HG03439 (cell line): Measurements from ENCODE around the gene PRRG3.

Experiments
- ATAC-seq: cut with Tn5 transposase; IDR thresholded peaks from one replicate; pipeline ENCODE4 v1.9.1; 2021; ENCODE audit warnings: mild to moderate bottlenecking, moderate library complexity; ENCODE audit not compliant: unreplicated experiment

Gene PRRG3

DNA sequence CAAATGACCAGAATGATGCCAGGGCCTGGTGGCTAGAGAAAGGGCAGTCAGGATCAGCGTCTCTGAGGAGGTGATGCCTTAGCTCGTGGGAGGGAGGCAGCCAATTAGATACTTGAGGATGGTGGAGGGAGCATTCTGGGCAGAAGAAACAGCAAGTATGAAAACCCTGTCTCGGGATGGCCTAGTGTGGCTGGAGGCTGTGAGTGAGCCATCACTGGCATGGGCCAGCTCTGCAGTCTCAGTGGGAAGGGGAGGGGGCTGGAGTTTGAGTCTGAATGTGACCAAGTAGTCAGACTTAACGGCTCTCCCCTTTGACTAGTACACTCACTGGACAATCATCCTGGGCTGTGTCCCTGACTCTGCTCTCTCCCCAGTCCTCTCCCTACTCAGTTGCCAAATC, 46.3 kb downstream of the PRRG3 start:
- ATAC-seq: no peak

DNA sequence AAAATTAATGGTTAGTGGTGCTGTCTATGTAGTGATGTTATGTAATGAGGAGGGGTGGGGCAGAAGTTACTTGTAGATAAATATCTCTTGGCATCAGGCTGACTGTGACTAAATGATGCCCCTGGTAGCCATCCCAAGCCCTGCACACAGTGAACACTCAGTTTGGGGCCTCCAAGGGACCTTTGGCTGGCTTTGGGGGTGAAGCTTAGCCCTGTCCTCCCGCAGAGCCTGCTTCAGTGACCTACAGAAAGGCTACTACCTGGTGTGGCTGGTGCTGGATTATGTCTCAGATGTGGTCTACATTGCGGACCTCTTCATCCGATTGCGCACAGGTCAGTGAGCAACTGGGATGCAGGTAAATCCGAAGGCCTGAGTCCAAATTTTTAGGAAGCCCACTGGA, 47.1 kb downstream of the PRRG3 start:
- ATAC-seq: no peak

DNA sequence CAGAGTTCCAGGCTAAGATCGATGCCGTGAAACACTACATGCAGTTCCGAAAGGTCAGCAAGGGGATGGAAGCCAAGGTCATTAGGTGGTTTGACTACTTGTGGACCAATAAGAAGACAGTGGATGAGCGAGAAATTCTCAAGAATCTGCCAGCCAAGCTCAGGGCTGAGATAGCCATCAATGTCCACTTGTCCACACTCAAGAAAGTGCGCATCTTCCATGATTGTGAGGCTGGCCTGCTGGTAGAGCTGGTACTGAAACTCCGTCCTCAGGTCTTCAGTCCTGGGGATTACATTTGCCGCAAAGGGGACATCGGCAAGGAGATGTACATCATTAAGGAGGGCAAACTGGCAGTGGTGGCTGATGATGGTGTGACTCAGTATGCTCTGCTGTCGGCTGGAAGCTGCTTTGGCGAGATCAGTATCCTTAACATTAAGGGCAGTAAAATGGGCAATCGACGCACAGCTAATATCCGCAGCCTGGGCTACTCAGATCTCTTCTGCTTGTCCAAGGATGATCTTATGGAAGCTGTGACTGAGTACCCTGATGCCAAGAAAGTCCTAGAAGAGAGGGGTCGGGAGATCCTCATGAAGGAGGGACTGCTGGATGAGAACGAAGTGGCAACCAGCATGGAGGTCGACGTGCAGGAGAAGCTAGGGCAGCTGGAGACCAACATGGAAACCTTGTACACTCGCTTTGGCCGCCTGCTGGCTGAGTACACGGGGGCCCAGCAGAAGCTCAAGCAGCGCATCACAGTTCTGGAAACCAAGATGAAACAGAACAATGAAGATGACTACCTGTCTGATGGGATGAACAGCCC, 48.6 kb downstream of the PRRG3 start:
- no peak for ATAC-seq

DNA sequence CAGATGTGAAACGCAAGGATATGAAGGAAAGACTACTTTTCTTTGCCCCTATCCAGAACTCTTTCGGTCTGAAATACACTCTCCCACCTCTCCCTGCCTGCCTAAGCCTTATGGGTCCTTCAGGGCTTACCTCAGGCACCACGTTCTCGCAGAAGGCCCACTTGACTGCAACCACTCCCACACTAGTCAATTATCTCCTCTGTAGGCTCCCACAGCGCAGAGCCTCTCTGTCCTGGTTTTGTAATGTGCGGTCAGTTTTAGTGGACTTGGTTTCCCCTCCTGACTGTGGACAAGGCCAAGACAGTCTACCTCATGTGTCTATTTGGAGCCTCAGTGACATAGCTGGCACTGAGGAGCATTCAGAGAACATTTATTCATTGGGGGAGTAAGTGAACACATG, 50.4 kb downstream of the PRRG3 start:
- ATAC-seq: no peak

DNA sequence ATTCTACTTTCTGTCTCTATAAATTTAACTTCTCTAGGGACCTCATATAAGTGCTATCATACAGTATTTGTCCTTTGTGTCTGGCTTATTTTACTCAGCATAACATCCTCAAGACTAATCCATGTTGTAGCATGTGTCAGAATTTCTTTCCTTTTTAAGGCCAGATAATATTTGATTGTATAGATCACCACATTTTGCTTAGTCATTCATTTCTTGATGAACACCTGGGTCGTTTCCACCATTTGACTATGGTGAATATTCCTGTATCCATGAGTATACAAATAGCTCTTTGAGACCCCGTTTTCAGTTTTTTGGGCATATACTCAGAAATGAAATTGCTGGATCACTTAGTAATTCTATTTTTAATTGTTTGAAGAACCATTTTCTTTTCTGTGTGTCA, 51.2 kb downstream of the PRRG3 start:
- no peak for ATAC-seq

DNA sequence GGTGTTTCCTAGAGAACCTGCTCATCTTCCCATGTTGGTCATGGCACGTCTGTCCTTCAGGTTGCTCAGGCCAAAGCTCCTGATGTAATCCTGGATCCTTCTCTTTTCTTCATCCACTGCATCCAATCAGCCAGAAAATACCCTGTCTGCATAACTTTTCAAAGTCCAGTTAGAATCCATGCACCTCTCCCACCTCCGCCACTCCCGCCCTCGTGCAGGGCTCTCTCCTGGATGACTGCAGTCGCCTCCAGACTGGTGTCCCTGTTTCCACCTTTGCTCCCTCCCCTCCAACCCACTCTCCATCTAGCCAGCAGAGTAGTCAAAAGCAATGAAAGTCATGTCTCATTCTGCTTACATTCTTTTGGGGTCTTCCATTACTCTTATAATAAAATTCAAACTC, 55.3 kb downstream of the PRRG3 start:
- ATAC-seq: no peak

DNA sequence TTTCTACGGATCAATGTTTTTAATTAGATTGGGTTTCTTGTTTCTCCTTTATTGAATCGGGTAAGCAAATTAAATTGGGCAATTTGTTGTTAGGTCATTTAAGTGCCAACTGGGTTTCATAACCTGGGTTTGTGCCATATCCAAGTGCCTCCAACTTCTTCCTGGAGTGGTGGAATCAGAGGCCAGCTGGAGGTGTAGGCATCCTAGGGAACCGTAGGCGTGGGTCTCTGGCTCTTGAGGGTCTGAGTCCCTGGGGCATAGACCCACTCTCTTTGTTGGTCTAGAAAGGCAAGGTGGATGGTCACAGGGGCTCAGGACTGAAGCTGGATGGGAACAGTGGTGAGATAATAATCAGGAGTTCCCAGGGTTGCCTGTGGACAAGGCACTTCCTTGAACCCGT, 57.6 kb downstream of the PRRG3 start:
- no peak for ATAC-seq

DNA sequence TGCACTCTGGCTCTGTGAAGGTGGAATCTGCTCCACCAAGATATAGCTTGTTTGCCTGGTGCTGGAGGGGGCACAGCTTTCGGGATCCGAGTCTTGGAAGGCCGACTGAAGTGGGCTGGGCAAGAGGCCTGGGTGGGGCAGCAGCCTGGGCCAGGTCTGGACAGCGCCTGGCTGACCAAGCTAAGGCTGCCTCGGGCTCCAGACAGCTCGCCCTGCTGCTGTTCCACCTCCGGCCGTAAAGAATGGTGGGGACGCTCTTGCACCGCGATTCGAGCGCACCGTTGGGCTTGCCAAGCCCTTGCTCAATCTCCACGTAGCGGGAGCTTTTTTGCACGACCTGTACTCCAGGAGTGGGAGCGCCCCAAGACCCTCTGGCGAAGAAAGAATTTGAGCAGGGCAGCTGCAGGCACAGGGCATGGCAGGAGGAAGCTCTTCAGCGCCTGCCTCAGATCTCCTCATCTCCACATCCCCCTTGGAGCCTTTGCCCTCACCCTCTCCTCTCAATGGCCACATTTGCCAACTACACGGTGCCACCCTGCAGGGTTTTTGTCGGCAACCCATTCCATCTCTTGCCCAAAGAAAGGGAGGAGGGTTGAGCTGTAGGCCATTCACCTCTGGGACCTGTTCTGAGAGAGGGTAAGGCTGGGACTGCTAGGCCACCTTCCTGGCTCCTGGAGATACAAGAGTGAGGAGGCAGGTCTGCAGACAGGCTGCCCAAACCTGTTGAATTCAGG, 58.2 kb downstream of the PRRG3 start:
- no peak for ATAC-seq

DNA sequence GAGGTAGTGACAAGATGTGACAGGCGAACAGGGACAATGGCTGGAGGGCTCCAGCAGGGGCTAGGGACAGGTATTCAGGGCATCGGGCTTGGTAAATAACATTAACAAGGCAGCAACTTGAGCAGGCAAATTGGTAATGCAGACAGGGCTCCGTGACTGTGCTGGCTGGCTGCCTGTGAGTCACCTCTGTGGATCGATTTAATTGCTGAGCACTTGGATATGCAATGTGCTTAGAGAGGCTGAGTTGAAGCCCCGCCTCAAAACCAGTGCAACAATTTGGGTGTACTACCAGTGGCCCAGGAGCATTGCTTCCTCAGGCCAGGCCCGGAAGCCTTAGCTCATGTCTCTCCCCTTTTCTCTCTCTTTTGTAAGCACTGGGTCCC, 58.8 kb downstream of the PRRG3 start:
- ATAC-seq: no peak

DNA sequence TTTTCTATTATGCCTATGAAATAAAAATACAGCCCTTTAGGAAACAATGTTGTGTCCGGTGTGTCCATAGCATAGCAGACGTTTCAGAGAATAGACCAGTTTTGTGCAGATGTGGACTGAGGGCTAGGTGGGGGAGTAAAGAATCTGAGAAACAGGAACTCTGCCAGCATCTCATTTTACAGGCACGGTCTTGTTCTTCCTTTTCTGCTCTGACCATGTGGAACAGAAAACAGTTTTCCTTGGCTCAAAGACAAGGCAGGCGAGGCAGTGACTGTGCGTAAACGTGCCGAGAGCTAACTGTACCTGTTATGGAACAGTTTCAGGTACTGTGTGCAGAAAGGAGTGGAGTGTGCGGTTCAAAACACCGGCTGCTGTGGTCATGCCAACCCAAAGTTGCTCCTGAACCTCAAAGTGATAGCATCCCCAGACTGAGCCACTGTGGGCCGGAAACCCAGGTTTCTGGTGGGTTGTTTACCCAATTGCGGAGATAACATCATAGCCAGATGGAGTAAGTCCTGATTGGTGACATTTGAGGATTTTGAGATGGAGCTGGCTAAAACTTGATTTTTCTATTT, 59.5 kb downstream of the PRRG3 start:
- no peak for ATAC-seq
